Gastroesophageal sphincter (tissue), 3 donors: ENCODE data around the gene GSG1L2.

Source experiments
- POLR2A ChIP-seq, 2 donors: fragments of 450-650 bp; IDR thresholded peaks; one replicate each; pipeline ENCODE4 v1.6.1; 2017; ENCODE audit warnings: antibody characterized with exemption in 2 of 2, mild to moderate bottlenecking in 2 of 2, moderate library complexity in 1 of 2
- TF ChIP-seq, protein P1 (sequence below), 4 experiments: fragments of 200-600 bp in 2 of 4; fragments of 450-650 bp in 2 of 4; sonication (generic) in 1 of 4; IDR thresholded peaks; one replicate each; pipeline ENCODE4 v1.5.1; 2017 to 2019; ENCODE audit warnings: antibody characterized with exemption in 4 of 4, mild to moderate bottlenecking in 2 of 4, moderate library complexity in 2 of 4

DNA sequence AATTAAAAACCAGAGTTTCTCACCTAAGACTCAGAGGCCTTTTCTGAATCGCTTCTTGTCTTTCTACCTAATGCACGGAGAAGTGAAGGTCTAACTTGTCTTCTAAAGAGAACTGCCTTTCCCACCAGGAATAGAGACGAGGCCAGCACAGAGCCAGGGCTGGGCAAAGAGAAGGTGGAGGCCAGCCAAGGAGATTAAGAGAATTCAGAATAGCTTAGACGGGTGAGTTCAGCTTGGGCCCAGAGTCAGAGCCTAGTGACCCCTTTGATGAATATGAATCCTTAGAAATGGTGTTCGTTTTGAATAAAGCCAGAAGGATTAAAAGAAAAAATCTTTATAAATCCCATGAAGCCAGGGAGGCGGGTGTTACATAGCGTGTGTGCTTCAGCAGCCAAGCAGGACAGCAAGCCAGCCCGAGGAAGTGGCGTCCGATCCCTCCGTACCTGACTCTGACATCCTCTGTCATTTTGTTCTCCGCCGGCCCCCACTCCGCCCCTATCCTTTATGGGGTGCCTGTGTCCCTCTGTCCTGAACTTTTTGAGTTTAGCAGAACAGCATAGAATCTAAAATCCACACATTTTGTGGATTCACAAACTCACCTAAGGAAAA is 7.4 kb downstream of the GSG1L2 start:
- no peak for TF ChIP-seq POLR2A (IDR thresholded peaks at IDR 0.05)
- TF ChIP-seq, protein P1, sequence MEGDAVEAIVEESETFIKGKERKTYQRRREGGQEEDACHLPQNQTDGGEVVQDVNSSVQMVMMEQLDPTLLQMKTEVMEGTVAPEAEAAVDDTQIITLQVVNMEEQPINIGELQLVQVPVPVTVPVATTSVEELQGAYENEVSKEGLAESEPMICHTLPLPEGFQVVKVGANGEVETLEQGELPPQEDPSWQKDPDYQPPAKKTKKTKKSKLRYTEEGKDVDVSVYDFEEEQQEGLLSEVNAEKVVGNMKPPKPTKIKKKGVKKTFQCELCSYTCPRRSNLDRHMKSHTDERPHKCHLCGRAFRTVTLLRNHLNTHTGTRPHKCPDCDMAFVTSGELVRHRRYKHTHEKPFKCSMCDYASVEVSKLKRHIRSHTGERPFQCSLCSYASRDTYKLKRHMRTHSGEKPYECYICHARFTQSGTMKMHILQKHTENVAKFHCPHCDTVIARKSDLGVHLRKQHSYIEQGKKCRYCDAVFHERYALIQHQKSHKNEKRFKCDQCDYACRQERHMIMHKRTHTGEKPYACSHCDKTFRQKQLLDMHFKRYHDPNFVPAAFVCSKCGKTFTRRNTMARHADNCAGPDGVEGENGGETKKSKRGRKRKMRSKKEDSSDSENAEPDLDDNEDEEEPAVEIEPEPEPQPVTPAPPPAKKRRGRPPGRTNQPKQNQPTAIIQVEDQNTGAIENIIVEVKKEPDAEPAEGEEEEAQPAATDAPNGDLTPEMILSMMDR (IDR thresholded peaks at IDR 0.05) = no peak
